CD4-positive, alpha-beta T cell treated with Interleukin-4 for 4 hours (primary cell): ENCODE results near the gene IFT57.
A peak's percentile ranks its signal among the peaks of the same experiment; 100 is the strongest.
"Not testable (repeated sequence)": the region's sequence is repeated elsewhere in the genome, so short reads cannot be mapped to it uniquely, and the experiment has no call there.

Source experiments
- DNase-seq: peaks from one replicate; pipeline ENCODE4 v3.0.0-alpha.2; 2020

IFT57 gene

GRCh38 chr3:108157273-108157672 is 65.0 kb downstream of the IFT57 start:
- no peak for DNase-seq

DNA sequence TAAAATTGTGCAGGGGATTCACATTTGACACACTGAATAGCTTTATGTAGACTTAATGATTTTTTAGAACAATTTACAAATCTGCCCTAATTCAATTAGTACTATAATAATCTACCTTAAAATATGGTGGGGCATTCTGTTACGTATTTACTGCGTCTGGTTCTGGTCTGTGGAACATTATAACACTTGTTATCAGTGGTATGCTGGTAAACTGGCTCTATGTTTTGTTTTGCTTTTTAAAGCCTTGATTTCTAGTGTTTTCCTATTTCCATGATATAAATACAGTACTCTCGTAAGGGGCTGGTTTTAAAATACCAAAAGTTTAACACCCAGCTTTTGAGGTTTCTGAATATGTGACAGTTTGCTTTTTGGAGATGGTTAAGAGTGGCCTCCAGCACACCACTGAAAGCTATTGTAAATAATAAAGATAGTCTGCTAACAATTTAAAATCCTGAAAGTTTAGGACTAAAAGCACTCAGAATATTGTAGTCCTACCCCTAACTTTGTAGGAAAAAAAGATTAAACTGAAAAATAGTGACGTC is 65.8 kb downstream of the IFT57 start:
- DNase-seq = no peak

DNA sequence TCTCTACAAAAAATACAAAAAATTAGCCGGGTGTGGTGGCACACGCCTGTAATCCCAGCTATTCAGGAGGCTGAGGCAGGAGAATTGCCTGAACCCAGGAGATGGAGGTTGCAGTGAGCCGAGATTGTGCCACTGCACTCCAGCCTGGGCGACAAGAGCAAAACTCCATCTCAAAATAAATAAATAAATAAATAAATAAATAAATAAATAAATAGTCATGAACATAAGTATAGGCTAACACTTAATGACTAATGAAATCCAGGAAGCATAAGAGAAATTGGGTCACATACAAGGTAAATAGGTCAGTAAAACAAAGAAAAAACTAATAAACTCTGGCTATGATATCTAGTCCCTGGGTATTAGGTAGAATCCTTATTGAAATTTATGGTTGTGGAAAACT is 66.6 kb downstream of the IFT57 start:
- not testable (repeated sequence) for DNase-seq

- peak; percentile 53 for DNase-seq
Measured at GRCh38 chr3:108153451-108153981, 68.7 kb downstream of the IFT57 start.

- DNase-seq = no peak
Measured at GRCh38 chr3:108152274-108152673, 70.0 kb downstream of the IFT57 start.

GRCh38 chr3:108150200-108150599 is 72.0 kb downstream of the IFT57 start:
- no peak for DNase-seq

DNA sequence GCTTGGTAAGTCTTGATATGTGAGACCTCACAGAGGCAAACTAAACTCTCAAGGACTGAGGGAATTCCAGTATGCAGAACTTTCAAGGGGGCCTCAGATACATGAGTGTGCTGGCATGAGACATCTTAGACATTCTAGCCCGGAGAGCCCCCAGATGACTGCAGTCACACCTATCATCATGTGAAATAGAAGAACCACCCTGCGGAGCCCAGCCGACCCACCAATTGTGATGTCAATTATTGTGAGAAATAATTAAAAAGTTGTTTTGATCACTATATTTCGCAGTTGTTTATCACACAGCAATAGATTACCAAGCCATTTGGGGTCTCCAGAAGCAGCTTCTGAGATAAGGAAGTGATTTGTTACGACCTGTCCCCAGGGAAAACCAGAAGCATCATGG is 76.1 kb downstream of the IFT57 start:
- no peak for DNase-seq

GRCh38 chr3:108145578-108145977 is 76.6 kb downstream of the IFT57 start:
- DNase-seq = no peak

GRCh38 chr3:108137460-108137814 is 84.8 kb downstream of the IFT57 start:
- no peak for DNase-seq

DNA sequence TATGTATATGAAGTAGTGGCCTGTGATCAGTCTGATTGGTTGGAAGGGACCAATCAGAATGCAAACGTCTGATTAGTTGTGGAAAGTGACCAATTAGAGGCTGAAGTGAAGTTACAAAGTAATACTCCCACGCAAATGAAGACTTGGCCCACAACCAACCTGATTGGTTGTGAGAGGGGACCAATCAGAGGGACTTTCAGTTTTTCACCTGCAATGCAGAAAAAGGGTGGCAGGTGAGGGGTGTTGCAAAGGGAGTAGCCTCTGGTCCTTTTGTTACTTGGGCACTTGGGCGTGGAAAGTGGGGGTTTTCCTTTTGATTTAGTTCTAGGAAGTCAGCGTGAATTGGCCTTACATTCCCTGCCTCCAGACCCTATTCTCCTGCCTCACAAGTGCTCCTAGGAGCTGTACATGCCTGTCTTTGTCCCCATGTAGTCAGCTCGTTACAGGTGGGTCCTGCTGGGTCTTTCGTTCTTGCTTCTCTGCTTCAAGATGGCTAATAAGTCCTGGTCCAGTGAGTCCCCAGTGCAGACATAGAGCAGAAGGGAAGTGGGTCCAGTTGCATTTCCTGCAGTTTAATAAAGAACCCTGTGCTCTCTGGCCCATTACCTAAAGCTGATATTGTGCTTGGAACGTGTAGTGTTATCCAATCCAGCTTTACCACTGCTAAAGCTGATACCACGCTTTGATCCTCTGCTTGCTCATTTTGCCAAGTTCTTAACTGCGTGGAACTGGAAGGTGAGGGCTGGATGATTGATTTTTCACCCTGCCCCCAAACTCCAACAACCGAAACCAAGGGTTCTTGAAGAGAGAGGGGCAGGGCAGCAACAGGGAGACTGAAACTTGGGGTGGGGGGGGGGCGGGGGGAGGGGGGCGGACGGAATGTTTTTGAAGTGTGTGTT is 85.4 kb downstream of the IFT57 start:
- no peak for DNase-seq

DNA sequence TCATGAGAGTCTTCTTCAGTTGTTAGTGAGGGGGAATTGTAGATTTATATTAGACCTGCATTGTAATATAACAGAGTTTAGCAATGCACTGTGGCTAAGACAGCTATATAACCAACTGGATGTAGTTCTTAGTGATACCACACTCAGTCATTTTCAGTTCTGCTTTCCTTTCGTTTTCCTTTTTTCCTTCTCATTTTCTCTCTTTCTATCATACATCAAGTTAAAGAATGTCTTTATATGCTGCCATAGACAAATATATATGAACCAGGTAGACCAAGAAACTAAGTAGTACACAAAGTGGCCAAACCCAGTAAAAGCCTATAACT is 87.7 kb downstream of the IFT57 start:
- DNase-seq = no peak

DNA sequence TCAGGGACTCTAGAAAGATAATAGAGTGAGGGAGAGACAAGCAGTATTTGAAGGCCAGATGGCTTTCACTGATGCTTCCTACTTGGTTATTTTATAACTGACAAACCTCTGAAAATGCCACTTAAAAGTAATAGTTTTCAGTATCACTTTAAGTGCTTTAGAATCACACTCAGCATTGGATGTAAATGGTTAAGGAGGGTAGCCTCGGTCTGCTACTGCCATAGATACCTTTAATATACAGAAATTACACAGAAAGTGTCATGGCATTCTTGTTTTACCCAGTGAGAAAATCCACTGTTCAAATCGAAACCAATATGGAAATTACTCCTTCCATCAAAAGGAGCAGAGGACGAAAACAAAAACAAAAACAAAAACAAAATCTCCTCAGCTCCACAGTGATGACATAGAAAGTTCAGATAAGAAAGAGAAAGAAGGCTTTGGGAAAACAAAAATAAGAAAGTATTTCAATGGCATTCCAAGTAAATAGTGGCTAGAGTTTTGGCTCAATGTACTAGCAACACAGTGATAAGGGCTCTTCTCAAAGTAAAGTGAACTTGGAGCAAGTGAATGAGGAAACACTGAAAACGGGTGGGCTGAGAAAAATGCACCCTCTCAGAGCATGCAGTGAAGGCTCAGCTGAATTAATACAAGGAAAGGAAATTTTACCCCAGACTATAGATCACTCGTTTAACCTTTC is 88.2 kb downstream of the IFT57 start:
- no peak for DNase-seq

- DNase-seq = no peak
Measured at GRCh38 chr3:108133048-108133369, 89.2 kb downstream of the IFT57 start.

DNA sequence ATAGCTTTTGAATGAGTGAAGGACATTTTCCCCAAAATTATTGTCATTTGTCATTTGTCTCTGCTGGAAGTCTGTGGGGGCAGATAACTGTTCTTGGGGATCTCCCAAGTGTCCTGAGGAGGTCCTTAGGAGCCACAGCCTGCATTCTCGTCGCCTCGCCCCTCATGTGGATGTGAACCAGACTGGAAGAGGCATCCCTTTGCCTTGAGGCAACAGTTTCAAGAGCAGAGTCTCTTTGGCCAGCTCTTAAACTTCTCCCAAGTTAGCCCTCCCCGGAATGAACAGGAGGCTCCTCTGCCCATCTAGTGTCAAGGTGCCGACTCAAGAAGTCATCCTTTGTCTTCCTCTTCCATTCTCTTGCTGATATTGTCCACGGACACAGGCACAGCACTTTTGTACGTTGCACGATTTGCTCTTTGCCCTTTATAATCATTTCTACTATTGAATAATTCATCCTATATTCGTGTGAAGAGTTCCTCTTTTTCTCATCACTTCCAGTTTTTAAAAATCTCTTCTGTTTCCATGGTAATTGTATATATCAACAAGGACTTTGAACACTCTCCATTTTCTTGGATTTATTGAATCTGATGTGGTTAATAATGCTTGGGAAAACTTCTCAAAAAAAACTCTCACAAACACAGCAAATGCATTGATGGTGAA is 90.6 kb downstream of the IFT57 start:
- DNase-seq = no peak

- DNase-seq = peak; percentile 54
Measured at GRCh38 chr3:108130701-108131474, 91.3 kb downstream of the IFT57 start.

GRCh38 chr3:108130236-108130635 is 92.0 kb downstream of the IFT57 start:
- no peak for DNase-seq

DNA sequence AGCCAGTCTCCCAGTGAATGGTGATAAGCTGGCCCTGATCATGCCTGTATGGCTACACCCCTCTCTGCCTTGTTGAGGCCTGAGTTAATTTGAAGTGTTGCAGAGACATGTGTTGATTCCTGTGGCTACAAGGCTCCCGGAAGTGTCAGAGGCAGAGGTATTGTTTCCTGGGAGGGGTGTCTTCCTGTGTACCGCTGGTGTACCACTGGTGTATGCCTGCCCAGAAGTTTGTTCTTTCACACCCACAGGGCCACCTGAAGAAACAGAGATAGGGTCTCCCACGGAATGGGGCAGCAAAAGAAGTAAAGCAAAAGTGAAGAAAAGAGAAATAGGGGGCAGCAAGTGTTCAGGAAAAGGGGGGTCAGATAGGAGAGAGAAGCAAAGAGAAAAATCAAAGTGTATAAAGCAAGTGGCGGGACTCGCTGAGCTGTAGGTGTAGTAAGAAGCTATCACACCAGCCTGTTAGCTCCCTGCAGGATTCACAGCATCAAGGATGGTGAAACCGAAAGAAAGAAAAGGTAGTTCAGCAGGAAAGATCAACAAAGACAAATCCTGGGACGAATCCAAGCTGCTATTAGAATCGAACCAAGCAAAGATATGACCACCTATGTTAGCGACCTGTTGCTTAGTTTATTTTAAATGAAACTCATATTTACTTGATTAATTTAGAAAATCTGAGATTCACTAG is 94.8 kb downstream of the IFT57 start:
- peak; percentile 88 for DNase-seq

GRCh38 chr3:108126348-108126747 is 95.9 kb downstream of the IFT57 start:
- DNase-seq = no peak

- DNase-seq = peak; percentile 77
Measured at GRCh38 chr3:108125550-108126071, 96.6 kb downstream of the IFT57 start.

- DNase-seq = no peak
Measured at GRCh38 chr3:108125153-108125543, 97.1 kb downstream of the IFT57 start.

DNA sequence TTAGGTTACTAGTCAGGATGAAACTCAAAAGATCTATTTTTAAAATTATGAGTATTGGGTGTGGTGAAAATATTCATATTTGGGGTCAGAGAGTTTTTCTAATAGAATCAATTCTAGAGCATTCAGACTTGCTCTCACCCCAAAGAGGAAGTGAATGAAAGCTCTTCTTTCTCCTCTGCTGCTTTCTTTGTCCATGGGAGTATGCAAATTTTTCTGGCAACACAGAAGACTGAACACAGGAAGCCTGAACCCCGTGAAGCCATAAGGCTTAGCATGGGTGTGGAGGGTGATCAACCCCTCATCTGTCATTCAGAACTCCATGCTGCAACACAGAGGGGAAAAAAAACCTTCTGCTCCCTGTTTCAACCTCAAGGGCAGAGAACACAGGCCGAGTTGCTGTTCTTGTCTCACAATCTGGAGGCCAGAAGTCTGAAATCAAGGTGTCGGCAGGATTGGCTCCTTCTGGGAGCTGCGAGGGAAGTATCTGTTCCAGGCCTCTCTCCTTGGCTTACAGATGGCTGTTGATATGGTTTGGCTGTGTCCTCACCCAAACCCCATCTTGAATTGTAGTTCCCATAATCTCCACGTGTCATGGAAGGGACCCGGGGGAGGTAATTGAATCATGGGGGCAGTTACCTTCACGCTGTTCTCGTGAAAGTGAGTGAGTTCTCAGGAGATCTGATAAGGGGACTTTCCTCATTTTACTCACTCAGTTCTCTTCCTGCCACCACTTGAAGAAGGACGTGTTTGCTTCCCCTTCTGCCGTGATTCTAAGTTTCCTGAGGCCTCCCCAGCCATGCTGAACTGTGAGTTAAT is 97.7 kb downstream of the IFT57 start:
- peak; percentile 91 for DNase-seq
